ENCODE data around the gene NRXN3. TPM values are rescaled to one million over a fixed set of nuclear protein-coding genes. Genes with fewer than 3 reads are reported as not detected.
A peak's percentile ranks its signal among the peaks of the same experiment; 100 is the strongest.

NRXN3 gene
- polyA plus RNA-seq, 1 of the 3 experiments (the other 2 are of a cell fraction), result 1.6 TPM

DNA sequence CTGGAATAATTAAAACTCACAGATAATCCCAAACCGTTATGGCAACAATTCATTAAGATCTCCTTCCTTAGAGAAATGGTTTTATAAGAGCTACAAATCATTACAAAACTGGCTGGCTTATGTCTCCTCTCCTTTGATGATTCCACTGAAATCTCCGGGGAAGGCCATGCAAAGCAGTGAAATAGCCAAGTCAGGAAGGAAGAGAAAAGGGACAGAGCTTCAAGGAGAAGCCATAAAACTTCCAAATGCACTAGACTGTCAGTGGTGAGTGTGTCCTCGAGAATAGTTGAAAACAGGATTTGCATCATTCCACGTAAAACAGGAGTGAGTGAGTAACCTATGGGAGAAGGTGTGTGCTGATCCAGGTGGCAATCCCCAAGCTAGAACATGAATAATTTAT lies 1711.1 kb downstream of the NRXN3 start:
- no peaks in the 10 kb centered on the region for H3K9me2 ChIP-seq
- no peak overlapping the region for H3K4me3 ChIP-seq (ENCODE audit: low read depth in 2 of 2, low read length in 1 of 2)
- TF ChIP-seq TAF1 (IDR thresholded peaks at IDR 0.05; ENCODE audit: borderline replicate concordance, low read depth, low read length) (no peak), NRF1 (IDR thresholded peaks at IDR 0.05; ENCODE audit: low read depth, low read length) (no peak), RXRA (IDR thresholded peaks at IDR 0.05; ENCODE audit: borderline replicate concordance, low read depth) (no peak), ELF1 (IDR thresholded peaks at IDR 0.05) (no peak), RFX5 (IDR thresholded peaks at IDR 0.05; ENCODE audit: low read length) (no peak), RAD21 (IDR thresholded peaks at IDR 0.05; ENCODE audit: low read length) (no peak), MXI1 (IDR thresholded peaks at IDR 0.05; ENCODE audit: low read depth, low read length) (no peak), EZH2phosphoT487 (IDR thresholded peaks at IDR 0.05; ENCODE audit: borderline replicate concordance, low read depth) (no peak), SIN3A (IDR thresholded peaks at IDR 0.05; ENCODE audit: borderline replicate concordance, low read depth, low read length) (no peak)
- TF ChIP-seq, protein P1, sequence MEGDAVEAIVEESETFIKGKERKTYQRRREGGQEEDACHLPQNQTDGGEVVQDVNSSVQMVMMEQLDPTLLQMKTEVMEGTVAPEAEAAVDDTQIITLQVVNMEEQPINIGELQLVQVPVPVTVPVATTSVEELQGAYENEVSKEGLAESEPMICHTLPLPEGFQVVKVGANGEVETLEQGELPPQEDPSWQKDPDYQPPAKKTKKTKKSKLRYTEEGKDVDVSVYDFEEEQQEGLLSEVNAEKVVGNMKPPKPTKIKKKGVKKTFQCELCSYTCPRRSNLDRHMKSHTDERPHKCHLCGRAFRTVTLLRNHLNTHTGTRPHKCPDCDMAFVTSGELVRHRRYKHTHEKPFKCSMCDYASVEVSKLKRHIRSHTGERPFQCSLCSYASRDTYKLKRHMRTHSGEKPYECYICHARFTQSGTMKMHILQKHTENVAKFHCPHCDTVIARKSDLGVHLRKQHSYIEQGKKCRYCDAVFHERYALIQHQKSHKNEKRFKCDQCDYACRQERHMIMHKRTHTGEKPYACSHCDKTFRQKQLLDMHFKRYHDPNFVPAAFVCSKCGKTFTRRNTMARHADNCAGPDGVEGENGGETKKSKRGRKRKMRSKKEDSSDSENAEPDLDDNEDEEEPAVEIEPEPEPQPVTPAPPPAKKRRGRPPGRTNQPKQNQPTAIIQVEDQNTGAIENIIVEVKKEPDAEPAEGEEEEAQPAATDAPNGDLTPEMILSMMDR (IDR thresholded peaks at IDR 0.05), result no peak
- TF ChIP-seq, protein P2, sequence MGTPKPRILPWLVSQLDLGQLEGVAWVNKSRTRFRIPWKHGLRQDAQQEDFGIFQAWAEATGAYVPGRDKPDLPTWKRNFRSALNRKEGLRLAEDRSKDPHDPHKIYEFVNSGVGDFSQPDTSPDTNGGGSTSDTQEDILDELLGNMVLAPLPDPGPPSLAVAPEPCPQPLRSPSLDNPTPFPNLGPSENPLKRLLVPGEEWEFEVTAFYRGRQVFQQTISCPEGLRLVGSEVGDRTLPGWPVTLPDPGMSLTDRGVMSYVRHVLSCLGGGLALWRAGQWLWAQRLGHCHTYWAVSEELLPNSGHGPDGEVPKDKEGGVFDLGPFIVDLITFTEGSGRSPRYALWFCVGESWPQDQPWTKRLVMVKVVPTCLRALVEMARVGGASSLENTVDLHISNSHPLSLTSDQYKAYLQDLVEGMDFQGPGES (IDR thresholded peaks at IDR 0.05; ENCODE audit: low read depth, low read length), result no peak
- TF ChIP-seq, protein P3, sequence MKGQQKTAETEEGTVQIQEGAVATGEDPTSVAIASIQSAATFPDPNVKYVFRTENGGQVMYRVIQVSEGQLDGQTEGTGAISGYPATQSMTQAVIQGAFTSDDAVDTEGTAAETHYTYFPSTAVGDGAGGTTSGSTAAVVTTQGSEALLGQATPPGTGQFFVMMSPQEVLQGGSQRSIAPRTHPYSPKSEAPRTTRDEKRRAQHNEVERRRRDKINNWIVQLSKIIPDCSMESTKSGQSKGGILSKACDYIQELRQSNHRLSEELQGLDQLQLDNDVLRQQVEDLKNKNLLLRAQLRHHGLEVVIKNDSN (IDR thresholded peaks at IDR 0.05; ENCODE audit: borderline replicate concordance, low read depth), result no peak
- TF ChIP-seq, protein P4, sequence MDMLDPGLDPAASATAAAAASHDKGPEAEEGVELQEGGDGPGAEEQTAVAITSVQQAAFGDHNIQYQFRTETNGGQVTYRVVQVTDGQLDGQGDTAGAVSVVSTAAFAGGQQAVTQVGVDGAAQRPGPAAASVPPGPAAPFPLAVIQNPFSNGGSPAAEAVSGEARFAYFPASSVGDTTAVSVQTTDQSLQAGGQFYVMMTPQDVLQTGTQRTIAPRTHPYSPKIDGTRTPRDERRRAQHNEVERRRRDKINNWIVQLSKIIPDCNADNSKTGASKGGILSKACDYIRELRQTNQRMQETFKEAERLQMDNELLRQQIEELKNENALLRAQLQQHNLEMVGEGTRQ (IDR thresholded peaks at IDR 0.05; ENCODE audit: borderline replicate concordance, low read depth, low read length), result no peak
- no peak overlapping the region for H2AFZ ChIP-seq (ENCODE audit: low read depth)
- CTCF ChIA-PET, result no interaction called here
- POLR2A ChIA-PET, result no interaction called here
- no peaks in the 10 kb centered on the region for H3K36me3 ChIP-seq (replicated peaks in 1 of 2; ENCODE audit: control insufficient read depth in 1 of 2, insufficient read depth in 2 of 2, low read length in 1 of 2)
- peak overlapping the region in 1 of 2 experiments; percentile 34; a peak in 1 of 4 replicates for H3K27ac ChIP-seq (ENCODE audit: low read depth in 2 of 2, low read length in 1 of 2)
- no peak overlapping the region for H3K4me2 ChIP-seq
- H3F3A ChIP-seq (replicated peaks; ENCODE audit: insufficient read depth), result no peaks in the 10 kb centered on the region
- no peak overlapping the region for H3K9ac ChIP-seq
- DNase-seq, result no peak
- no peaks in the 10 kb centered on the region for H4K20me1 ChIP-seq (ENCODE audit: insufficient read depth)
- H3K27me3 ChIP-seq (ENCODE audit: insufficient read depth), result no peaks in the 10 kb centered on the region
- 8% methylated on average over 4 of the region's 4 CpGs for WGBS (ENCODE audit: low lambda C conversion rate)
- H3K79me2 ChIP-seq (ENCODE audit: insufficient read depth), result no peaks in the 10 kb centered on the region
- 0 out of 2 replicates have a peak, but pooled peaks cover 3% of the 10 kb centered on the region for H3K9me3 ChIP-seq
- H3K4me1 ChIP-seq (ENCODE audit: control insufficient read depth in 1 of 2, insufficient read depth in 2 of 2, low read depth in 1 of 2, low read length in 1 of 2), result no peaks in the 10 kb centered on the region; a peak in 1 of 4 replicates

Measured in SK-N-SH (cell line).